K562 (cell line): ENCODE measurements around the gene TMEM25. TPM values are rescaled to one million over a fixed set of nuclear protein-coding genes. Genes with fewer than 3 reads are reported as not detected.

Experiments
- BACH1 ChIP-seq: fragments of 200-800 bp; sonication (Bioruptor generic); IDR thresholded peaks from 2 replicates; pipeline ENCODE4 v1.6.1; 2016; ENCODE audit warnings: missing genetic modification characterization, missing compliant biosample characterization
- BCOR ChIP-seq: fragments of 450-650 bp; IDR thresholded peaks from 2 replicates; pipeline ENCODE4 v1.6.1; 2016
- CREB3 ChIP-seq: fragments of 450-650 bp; conservative IDR thresholded peaks from 2 replicates; pipeline ENCODE4 v1.6.1; 2016; ENCODE audit warnings: missing genetic modification characterization, low read depth, mild to moderate bottlenecking, missing compliant biosample characterization, moderate library complexity
- DMBX1 ChIP-seq: fragments of 250-450 bp; sonication (Bioruptor Pico); IDR thresholded peaks from 2 replicates; pipeline ENCODE4 v1.8.0; 2022; ENCODE audit warnings: inconsistent platforms, mild to moderate bottlenecking, moderate library complexity, borderline replicate concordance
- ESRRB ChIP-seq: fragments of 250-450 bp; sonication (Bioruptor Pico); IDR thresholded peaks from 2 replicates; pipeline ENCODE4 v1.5.0; 2020; ENCODE audit warnings: mild to moderate bottlenecking, moderate library complexity, borderline replicate concordance
- HSF4 ChIP-seq: fragments of 250-450 bp; sonication (Bioruptor Pico); IDR thresholded peaks from 2 replicates; pipeline ENCODE4 v2.1.2; 2022; ENCODE audit warnings: mild to moderate bottlenecking, moderate library complexity, borderline replicate concordance
- ILK ChIP-seq: fragments of 450-650 bp; IDR thresholded peaks from 2 replicates; pipeline ENCODE4 v1.6.1; 2016; ENCODE audit warnings: missing genetic modification characterization, low read depth, mild to moderate bottlenecking, missing compliant biosample characterization, moderate library complexity, borderline replicate concordance
- KLF6 ChIP-seq: fragments of 250-450 bp; sonication (Bioruptor Pico); IDR thresholded peaks from 2 replicates; pipeline ENCODE4 v1.4.0; 2020; ENCODE audit warnings: mild to moderate bottlenecking, moderate library complexity, borderline replicate concordance
- NEUROD1 ChIP-seq: fragments of 150-350 bp; IDR thresholded peaks from 2 replicates; pipeline ENCODE4 v1.6.1; 2014; ENCODE audit warnings: borderline replicate concordance, low read length, low read depth; ENCODE audit not compliant: partially characterized antibody
- PHB ChIP-seq: fragments of 250-450 bp; sonication (Bioruptor Pico); IDR thresholded peaks from 2 replicates; pipeline ENCODE4 v1.5.0; 2021
- RBBP5 ChIP-seq: fragments of 200-600 bp; sonication (generic); IDR thresholded peaks from 2 replicates; pipeline ENCODE4 v1.6.1; 2012; ENCODE audit warnings: borderline replicate concordance, mild to moderate bottlenecking, low read length, control low read depth, inconsistent platforms; ENCODE audit not compliant: insufficient read depth, poor library complexity, severe bottlenecking
- USF1 ChIP-seq: sonication (generic); formaldehyde crosslinking; IDR thresholded peaks from 2 replicates; pipeline ENCODE4 v1.9.0; 2022; ENCODE audit warnings: mild to moderate bottlenecking, missing genetic modification reagents
- ZBTB17 ChIP-seq: fragments of 450-650 bp; formaldehyde crosslinking; IDR thresholded peaks from 2 replicates; pipeline ENCODE4 v1.4.0; 2020; ENCODE audit warnings: mild to moderate bottlenecking
- ZNF232 ChIP-seq: sonication (generic); formaldehyde crosslinking; IDR thresholded peaks from 2 replicates; pipeline ENCODE4 v1.8.0; 2022; ENCODE audit warnings: mild to moderate bottlenecking, missing genetic modification reagents
- ZSCAN32 ChIP-seq: fragments of 450-650 bp; formaldehyde crosslinking; IDR thresholded peaks from 2 replicates; pipeline ENCODE4 v1.4.0; 2020; ENCODE audit warnings: mild to moderate bottlenecking, moderate library complexity
- polyA plus RNA-seq, 8 experiments: library from polyadenylated mRNA; depleted of rRNA in 4 of 8; stranded (reverse) in 5 of 8; unstranded in 3 of 8; fragments of >200 nt; fragmentation: Nextera tagmentation in 2 of 8; fragmentation: Illumina TruSeq in 1 of 8; extraction: Ambion mirVana in 2 of 8; extraction: Trizol in 1 of 8; gene quantifications; 2 replicates each; pipeline versions ENCODE4 v1.2.1 to v1.2.3, GENCODE V29; 2011 to 2014; ENCODE audit warnings: inconsistent platforms in 1 of 8, missing spikeins in 1 of 8
- total RNA-seq, 7 experiments: library from RNA; depleted of rRNA in 6 of 7; stranded (reverse); fragments of >200 nt in 6 of 7; fragmentation: Illumina TruSeq in 2 of 7; extraction: Trizol in 2 of 7; gene quantifications; 2 replicates each; pipeline versions ENCODE4 v1.2.1 to v1.2.3, GENCODE V29; 2011 to 2021; ENCODE audit warnings: low replicate concordance in 1 of 7
- TF ChIP-seq, protein P1 (sequence below): sonication (generic); formaldehyde crosslinking; IDR thresholded peaks from 2 replicates; pipeline ENCODE4 v1.8.1; 2023; ENCODE audit warnings: mild to moderate bottlenecking, missing genetic modification reagents
- TF ChIP-seq, protein P2 (sequence below), 2 experiments: fragments of 450-650 bp in 1 of 2; IDR thresholded peaks; 2 replicates each; pipeline ENCODE4 v1.6.1; 2011 to 2017; ENCODE audit warnings: low read depth in 2 of 2, antibody characterized with exemption in 1 of 2, borderline replicate concordance in 1 of 2, low read length in 1 of 2, mild to moderate bottlenecking in 1 of 2, mixed read lengths in 1 of 2; ENCODE audit not compliant: control insufficient read depth in 1 of 2

TMEM25 gene
- total and polyA plus RNA-seq, 9 of the 15 experiments (the other 6 are each of a cell fraction or from before 2014, with no cell fraction given) = 0.34 to 3.8 (median 2.0) TPM

DNA sequence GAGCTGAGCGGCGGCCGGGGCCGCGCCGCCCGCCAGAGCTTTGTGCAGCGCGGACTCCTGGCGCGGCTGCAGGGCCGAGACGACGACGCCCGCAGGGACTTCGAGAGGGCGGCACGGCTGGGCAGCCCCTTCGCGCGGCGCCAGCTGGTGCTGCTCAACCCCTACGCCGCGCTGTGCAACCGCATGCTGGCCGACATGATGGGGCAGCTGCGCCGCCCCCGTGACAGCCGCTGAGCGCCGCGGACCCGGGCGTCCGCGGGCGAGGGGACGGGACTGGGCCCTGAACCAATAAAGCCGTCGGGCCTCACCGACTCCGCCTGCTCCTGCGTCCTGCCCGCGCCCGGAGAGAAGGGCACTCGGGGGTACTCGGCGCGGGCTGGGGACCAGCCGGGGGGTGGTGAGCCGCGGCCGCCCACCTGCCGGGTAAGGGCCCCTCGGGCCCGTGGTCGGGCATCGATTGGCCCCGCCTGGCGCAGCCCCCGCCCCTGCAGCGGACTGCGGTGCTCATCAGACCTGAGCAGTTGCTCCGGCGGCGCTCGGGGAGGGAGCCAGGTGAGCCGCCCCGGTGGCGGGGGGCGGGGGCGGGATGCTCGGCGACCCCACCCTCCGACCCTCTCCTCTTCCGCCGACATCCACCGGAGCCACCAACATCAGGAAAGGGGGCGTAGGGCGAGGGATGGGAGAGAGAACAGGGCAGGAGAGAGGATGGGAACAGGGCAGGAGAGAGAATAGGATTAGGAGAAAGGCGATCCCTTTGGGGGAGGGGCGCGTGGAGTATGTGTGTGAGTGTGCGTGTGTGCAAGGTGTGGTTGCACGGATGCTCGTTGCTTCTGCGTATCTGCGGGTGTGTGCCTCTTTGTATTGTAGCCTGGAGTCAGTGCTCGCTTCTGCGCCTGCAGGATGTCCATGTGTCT, at the start of gene TMEM25 (continued):
- TF ChIP-seq, protein P1, sequence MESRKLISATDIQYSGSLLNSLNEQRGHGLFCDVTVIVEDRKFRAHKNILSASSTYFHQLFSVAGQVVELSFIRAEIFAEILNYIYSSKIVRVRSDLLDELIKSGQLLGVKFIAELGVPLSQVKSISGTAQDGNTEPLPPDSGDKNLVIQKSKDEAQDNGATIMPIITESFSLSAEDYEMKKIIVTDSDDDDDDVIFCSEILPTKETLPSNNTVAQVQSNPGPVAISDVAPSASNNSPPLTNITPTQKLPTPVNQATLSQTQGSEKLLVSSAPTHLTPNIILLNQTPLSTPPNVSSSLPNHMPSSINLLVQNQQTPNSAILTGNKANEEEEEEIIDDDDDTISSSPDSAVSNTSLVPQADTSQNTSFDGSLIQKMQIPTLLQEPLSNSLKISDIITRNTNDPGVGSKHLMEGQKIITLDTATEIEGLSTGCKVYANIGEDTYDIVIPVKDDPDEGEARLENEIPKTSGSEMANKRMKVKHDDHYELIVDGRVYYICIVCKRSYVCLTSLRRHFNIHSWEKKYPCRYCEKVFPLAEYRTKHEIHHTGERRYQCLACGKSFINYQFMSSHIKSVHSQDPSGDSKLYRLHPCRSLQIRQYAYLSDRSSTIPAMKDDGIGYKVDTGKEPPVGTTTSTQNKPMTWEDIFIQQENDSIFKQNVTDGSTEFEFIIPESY (CRISPR knock-in tag) = peak; percentile 28; the same call in 1 of the 2 replicates
- TF ChIP-seq ZNF232 = 0 out of 2 replicates have a peak, but pooled peaks have one; percentile 42
- TF ChIP-seq BACH1 (tag) = no peak
- TF ChIP-seq DMBX1 (CRISPR knock-in tag) = no peak
- 0 out of 2 replicates have a peak, but pooled peaks have one; percentile 34 for TF ChIP-seq PHB
- TF ChIP-seq KLF6 (CRISPR knock-in tag) = no peak
- peak; percentile 28; the same call in 1 of the 2 replicates for TF ChIP-seq BCOR
- TF ChIP-seq CREB3 (tag) = no peak
- no peak for TF ChIP-seq HSF4
- TF ChIP-seq ILK (tag) = no peak
- TF ChIP-seq USF1 (CRISPR knock-in tag) = no peak
- TF ChIP-seq ESRRB (CRISPR knock-in tag) = no peak
- TF ChIP-seq, protein P2, sequence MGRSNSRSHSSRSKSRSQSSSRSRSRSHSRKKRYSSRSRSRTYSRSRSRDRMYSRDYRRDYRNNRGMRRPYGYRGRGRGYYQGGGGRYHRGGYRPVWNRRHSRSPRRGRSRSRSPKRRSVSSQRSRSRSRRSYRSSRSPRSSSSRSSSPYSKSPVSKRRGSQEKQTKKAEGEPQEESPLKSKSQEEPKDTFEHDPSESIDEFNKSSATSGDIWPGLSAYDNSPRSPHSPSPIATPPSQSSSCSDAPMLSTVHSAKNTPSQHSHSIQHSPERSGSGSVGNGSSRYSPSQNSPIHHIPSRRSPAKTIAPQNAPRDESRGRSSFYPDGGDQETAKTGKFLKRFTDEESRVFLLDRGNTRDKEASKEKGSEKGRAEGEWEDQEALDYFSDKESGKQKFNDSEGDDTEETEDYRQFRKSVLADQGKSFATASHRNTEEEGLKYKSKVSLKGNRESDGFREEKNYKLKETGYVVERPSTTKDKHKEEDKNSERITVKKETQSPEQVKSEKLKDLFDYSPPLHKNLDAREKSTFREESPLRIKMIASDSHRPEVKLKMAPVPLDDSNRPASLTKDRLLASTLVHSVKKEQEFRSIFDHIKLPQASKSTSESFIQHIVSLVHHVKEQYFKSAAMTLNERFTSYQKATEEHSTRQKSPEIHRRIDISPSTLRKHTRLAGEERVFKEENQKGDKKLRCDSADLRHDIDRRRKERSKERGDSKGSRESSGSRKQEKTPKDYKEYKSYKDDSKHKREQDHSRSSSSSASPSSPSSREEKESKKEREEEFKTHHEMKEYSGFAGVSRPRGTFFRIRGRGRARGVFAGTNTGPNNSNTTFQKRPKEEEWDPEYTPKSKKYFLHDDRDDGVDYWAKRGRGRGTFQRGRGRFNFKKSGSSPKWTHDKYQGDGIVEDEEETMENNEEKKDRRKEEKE (IDR thresholded peaks at IDR 0.05; ENCODE audit: borderline replicate concordance in 1 of 2, control insufficient read depth in 1 of 2, low read depth in 2 of 2, low read length in 1 of 2) = no peak
- TF ChIP-seq NEUROD1 = peak; percentile 66
- peak; percentile 96 for TF ChIP-seq RBBP5
- peak; percentile 99 for TF ChIP-seq ZBTB17
- no peak for TF ChIP-seq ZSCAN32 (CRISPR knock-in tag)
